Measurements from ENCODE around the gene UBASH3A.

DNA sequence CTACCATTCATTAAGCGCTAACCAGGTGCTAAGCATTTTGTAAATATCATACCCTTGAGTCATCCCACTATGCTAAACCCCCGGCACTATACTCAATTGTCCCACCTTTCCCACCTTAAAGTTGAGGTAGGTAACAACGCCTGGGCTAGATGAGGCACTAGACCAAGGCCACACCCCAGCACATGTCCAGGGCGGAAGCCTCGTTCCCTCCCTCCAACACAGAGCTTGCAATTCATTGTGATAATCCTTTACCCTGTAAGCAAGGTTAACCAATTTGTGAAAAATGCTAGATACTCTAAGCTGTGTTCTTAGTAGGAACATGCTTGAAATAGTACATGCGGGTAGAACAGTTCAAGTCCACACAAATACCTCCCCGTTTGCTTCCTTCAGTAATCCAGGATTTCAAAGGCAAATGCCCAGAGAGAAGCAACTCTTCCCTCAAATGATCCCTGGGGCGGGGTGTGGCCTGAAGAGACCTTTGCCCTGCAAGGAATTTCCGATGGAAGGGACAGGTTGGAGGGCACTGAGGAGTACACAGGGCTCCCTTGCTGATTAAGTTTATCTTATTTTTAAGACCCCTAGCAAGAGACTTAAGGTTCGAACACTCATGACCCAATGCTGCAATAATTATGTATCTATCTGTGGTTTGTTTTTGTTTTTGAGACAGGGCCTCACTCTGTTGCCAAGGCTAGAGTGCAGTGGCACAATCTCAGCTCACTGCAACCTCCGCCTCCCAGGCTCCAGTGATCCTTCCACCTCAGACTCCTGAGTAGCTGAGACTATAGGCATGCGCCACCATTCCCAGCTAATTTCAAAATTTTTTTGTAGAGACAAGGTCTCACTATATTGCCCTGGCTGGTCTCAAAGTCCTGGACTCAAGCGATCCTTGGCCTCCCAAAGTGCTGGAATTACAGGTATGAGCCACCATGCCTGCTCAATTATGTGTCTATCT lies 89.7 kb downstream of the UBASH3A start:
- TF ChIP-seq SUZ12 (IDR thresholded peaks at IDR 0.05; ENCODE audit: extremely low read depth, insufficient read depth, insufficient read length): no peak
- TF ChIP-seq YY1 (IDR thresholded peaks at IDR 0.05; ENCODE audit: insufficient read depth, insufficient read length): no peak
- no peak for TF ChIP-seq ZNF274 (IDR thresholded peaks at IDR 0.05; ENCODE audit: low read depth, low read length)
